ENCODE results near the gene BANK1. TPM values are rescaled to one million over a fixed set of nuclear protein-coding genes. Genes with fewer than 3 reads are reported as not detected.

Gene BANK1
- total RNA-seq, 4 donors from 2014 or later, result 0.34 to 2.1 (median 0.89) TPM

GRCh38 chr4:101824500-101824899, 34.0 kb downstream of the BANK1 start:
- Histone ChIP-seq H3K4me3 (no peak overlapping the region), H3K36me3 (no peaks in the 10 kb centered on the region), H3K4me1 (no peaks in the 10 kb centered on the region), H3K27me3 (no peaks in the 10 kb centered on the region), H3K27ac (no peak overlapping the region), H3K9me3 (no peaks in the 10 kb centered on the region)
- no peak for DNase-seq (ENCODE audit: low spot score in 2 of 2)
- TF ChIP-seq CTCF (IDR thresholded peaks at IDR 0.05), result no peak
- no peak for TF ChIP-seq EP300 (IDR thresholded peaks at IDR 0.05)
- no peak for TF ChIP-seq POLR2A (IDR thresholded peaks at IDR 0.05)
- no peak for TF ChIP-seq POLR2AphosphoS5 (IDR thresholded peaks at IDR 0.05)

- DNase-seq (ENCODE audit: low spot score in 2 of 2), result no peak
- H3K4me3 ChIP-seq, result no peak overlapping the region
- 83% methylated on average over 2 of the region's 2 CpGs for WGBS
- H3K27me3 ChIP-seq, result no peaks in the 10 kb centered on the region
- H3K9me3 ChIP-seq, result no peaks in the 10 kb centered on the region
- TF ChIP-seq CTCF (IDR thresholded peaks at IDR 0.05) (no peak), EP300 (IDR thresholded peaks at IDR 0.05) (no peak)
- no peaks in the 10 kb centered on the region for H3K36me3 ChIP-seq
- no peaks in the 10 kb centered on the region for H3K4me1 ChIP-seq
- H3K27ac ChIP-seq, result no peak overlapping the region
Observed at GRCh38 chr4:101825953-101826352, 35.4 kb downstream of the BANK1 start.

- TF ChIP-seq POLR2A (IDR thresholded peaks at IDR 0.05) (no peak), POLR2AphosphoS5 (IDR thresholded peaks at IDR 0.05) (no peak), CTCF (IDR thresholded peaks at IDR 0.05) (no peak), EP300 (IDR thresholded peaks at IDR 0.05) (no peak)
- Histone ChIP-seq H3K27me3 (no peaks in the 10 kb centered on the region), H3K4me3 (no peak overlapping the region), H3K9me3 (no peaks in the 10 kb centered on the region), H3K4me1 (peaks cover 4% of the 10 kb centered on the region), H3K36me3 (no peaks in the 10 kb centered on the region), H3K27ac (no peak overlapping the region)
- no peak for DNase-seq (ENCODE audit: low spot score in 2 of 2)
Observed at GRCh38 chr4:101831816-101832215, 41.3 kb downstream of the BANK1 start.

- H3K4me1 ChIP-seq, result peaks cover 4% of the 10 kb centered on the region
- TF ChIP-seq EP300 (IDR thresholded peaks at IDR 0.05) (no peak), POLR2AphosphoS5 (IDR thresholded peaks at IDR 0.05) (no peak), CTCF (IDR thresholded peaks at IDR 0.05) (no peak), POLR2A (IDR thresholded peaks at IDR 0.05) (no peak)
- H3K4me3 ChIP-seq, result no peak overlapping the region
- no peaks in the 10 kb centered on the region for H3K36me3 ChIP-seq
- H3K27ac ChIP-seq, result no peak overlapping the region
- H3K9me3 ChIP-seq, result no peaks in the 10 kb centered on the region
- no peaks in the 10 kb centered on the region for H3K27me3 ChIP-seq
- 64% methylated on average over 1 of the region's 1 CpG for WGBS
- DNase-seq (ENCODE audit: low spot score in 2 of 2), result no peak
Observed at GRCh38 chr4:101833480-101833879, 43.0 kb downstream of the BANK1 start.

GRCh38 chr4:101835121-101835904, 44.8 kb downstream of the BANK1 start:
- DNase-seq (ENCODE audit: low spot score in 2 of 2), result no peak
- Histone ChIP-seq H3K27me3 (no peaks in the 10 kb centered on the region), H3K9me3 (no peaks in the 10 kb centered on the region), H3K4me1 (peaks cover 4% of the 10 kb centered on the region), H3K4me3 (no peak overlapping the region), H3K36me3 (no peaks in the 10 kb centered on the region), H3K27ac (no peak overlapping the region)
- 39% methylated on average over 2 of the region's 2 CpGs for WGBS
- TF ChIP-seq POLR2A (IDR thresholded peaks at IDR 0.05), result no peak
- TF ChIP-seq EP300 (IDR thresholded peaks at IDR 0.05), result no peak

- H3K9me3 ChIP-seq, result no peaks in the 10 kb centered on the region
- H3K27ac ChIP-seq, result no peak overlapping the region
- no peaks in the 10 kb centered on the region for H3K27me3 ChIP-seq
- no peak for DNase-seq (ENCODE audit: low spot score in 2 of 2)
- H3K4me3 ChIP-seq, result no peak overlapping the region
- no peaks in the 10 kb centered on the region for H3K36me3 ChIP-seq
- WGBS, result 72% methylated on average over 1 of the region's 1 CpG
- no peak for TF ChIP-seq POLR2AphosphoS5 (IDR thresholded peaks at IDR 0.05)
- no peak for TF ChIP-seq CTCF (IDR thresholded peaks at IDR 0.05)
- TF ChIP-seq POLR2A (IDR thresholded peaks at IDR 0.05), result no peak
- TF ChIP-seq EP300 (IDR thresholded peaks at IDR 0.05), result no peak
- no peaks in the 10 kb centered on the region for H3K4me1 ChIP-seq
Observed at GRCh38 chr4:101843054-101843453, 52.5 kb downstream of the BANK1 start.
